Measurements from ENCODE around the gene ZNF764. TPM values are rescaled to one million over a fixed set of nuclear protein-coding genes. Genes with fewer than 3 reads are reported as not detected.

The ZNF764 gene
- total RNA-seq, 2 donors from 2014 or later = 9.0 to 11.1 TPM

DNA sequence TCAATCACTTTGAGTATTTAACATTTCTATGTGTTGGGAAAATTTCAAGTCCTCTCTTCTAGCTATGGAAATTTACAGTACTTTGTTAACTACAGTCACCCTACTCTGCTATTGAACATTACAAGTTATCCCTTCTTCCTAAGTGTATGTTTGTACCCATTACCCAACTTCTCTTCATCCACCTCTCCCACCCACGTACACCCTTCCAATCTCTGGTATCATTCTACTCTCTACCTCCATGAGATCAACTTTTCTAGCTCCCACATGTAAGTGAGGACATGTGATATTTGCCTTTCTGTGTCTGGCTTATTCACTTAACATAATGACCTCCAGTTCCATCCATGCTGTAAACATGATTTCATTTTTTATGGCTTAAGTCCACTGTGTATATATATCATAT, 16.5 kb upstream of the ZNF764 start:
- peaks cover 5% of the 10 kb centered on the region for H3K4me1 ChIP-seq
- H3K4me3 ChIP-seq = no peak overlapping the region
- H3K27me3 ChIP-seq = no peaks in the 10 kb centered on the region
- DNase-seq = no peak
- no peaks in the 10 kb centered on the region for H3K36me3 ChIP-seq
- intact Hi-C loops (cut with DNase I) = no loop called here
- no peaks in the 10 kb centered on the region for H3K9me3 ChIP-seq
- no peak overlapping the region for H3K27ac ChIP-seq
- TF ChIP-seq, protein P1, sequence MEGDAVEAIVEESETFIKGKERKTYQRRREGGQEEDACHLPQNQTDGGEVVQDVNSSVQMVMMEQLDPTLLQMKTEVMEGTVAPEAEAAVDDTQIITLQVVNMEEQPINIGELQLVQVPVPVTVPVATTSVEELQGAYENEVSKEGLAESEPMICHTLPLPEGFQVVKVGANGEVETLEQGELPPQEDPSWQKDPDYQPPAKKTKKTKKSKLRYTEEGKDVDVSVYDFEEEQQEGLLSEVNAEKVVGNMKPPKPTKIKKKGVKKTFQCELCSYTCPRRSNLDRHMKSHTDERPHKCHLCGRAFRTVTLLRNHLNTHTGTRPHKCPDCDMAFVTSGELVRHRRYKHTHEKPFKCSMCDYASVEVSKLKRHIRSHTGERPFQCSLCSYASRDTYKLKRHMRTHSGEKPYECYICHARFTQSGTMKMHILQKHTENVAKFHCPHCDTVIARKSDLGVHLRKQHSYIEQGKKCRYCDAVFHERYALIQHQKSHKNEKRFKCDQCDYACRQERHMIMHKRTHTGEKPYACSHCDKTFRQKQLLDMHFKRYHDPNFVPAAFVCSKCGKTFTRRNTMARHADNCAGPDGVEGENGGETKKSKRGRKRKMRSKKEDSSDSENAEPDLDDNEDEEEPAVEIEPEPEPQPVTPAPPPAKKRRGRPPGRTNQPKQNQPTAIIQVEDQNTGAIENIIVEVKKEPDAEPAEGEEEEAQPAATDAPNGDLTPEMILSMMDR (IDR thresholded peaks at IDR 0.05) = no peak
- H3K9ac ChIP-seq (ENCODE audit: low read depth in 2 of 2, low read length in 2 of 2) = no peak overlapping the region

DNA sequence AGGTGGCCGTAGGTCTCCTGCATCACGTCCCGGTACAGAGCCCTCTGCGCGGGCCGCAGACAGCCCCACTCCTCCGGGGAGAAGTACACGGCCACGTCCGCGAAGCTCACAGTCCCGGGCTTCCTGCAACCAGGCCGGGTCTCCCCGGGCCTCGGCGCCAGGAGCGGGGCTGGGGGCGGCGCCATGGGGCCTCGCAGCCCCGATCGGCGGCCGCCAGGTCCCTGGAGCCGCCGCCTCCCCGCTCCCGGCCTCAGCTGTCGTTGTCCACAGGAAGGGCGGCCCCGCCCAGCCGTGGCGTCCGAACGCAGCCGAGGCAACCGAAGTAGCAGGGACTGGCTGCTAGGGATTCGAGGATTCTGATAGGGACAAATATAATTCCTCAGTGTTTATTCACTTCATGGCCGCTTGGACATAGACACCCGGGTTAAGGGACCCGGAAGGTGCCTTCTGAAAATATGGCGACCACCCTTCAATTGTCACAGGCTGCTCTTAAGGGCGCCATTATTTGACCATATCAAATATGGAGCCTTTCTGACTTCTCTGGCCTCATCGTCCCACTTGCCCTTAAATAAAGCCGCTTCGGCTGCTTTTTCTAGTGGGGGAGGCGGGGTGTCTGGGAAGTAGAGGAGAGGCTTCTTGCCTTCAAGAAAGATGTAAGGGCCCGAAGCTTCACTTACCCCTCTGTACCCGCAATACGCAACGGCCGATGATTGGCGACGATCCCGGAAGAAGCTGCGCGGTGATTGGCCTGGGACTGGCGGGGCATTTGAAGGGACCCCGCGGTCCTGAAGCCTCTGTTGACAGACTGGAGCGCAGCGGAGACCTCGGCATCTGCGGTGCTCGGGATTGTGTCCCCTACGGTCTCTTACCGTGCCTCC, 13.5 kb upstream of the ZNF764 start, which contains the start of gene ZNF688:
ZNF688 (minus strand) TSS at position 270 of the 878 bp plus-strand sequence; CDS start at position 185, 85 bp downstream.
- H3K27me3 ChIP-seq = no peaks in the 10 kb centered on the region
- peak within 1 kb of the TSS; percentile 99 for H3K27ac ChIP-seq
- peak within 1 kb of the TSS; percentile 71 for H3K4me3 ChIP-seq
- H3K36me3 ChIP-seq = no peaks in the 10 kb centered on the region
- peak; percentile 96 for DNase-seq
- TF ChIP-seq, protein P1 (IDR thresholded peaks at IDR 0.05) = no peak
- intact Hi-C loops (cut with DNase I) = no loop called here
- peak within 1 kb of the TSS; percentile 88 to 99 for H3K9ac ChIP-seq (ENCODE audit: low read depth in 2 of 2, low read length in 2 of 2)
- H3K4me1 ChIP-seq = peaks cover 5% of the 10 kb centered on the region
- no peaks in the 10 kb centered on the region for H3K9me3 ChIP-seq

DNA sequence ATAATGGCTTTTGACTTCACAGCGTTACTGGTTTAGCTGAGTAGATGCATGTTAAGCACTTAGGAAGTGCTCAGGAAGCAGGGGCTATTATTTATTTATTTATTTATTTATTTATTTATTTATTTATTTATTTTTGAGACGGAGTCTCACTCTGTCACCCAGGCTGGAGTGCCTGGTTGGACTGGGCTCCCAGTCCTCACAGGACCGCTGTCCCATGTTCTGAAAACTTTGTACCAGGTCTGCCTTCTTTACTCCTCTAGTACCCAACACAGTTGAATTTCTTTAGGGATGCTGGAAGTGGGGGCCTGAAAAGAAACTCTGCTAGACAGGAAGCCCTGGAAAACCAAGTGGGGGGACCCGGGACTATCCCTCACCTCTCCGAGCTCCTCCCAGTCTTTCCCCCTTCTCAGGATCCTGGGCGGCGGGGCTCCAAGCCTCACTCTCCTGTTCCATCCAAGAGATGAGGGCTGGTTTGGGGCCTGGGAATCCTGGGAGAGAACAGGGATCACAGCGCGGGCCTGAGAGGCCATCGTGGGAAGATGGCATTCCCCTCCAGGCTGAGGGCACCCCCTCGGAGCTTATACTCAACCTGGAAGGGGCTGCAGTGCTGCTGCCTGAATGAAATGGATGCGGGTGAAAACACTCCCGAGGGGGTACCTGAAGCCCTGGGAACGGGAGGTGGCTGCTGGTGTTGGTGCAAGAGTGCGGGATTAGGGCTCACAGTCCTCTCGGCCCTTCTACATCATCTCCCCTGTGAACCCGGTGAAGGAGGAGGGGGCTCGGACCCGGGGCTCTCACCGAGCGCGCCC, 12.7 kb upstream of the ZNF764 start:
- Histone ChIP-seq H3K27me3 (no peaks in the 10 kb centered on the region), H3K4me3 (peak overlapping the region; percentile 71), H3K27ac (peak overlapping the region; percentile 99), H3K9ac (ENCODE audit: low read depth in 2 of 2, low read length in 2 of 2) (peak overlapping the region; percentile 88 to 99), H3K4me1 (peaks cover 5% of the 10 kb centered on the region), H3K36me3 (no peaks in the 10 kb centered on the region), H3K9me3 (no peaks in the 10 kb centered on the region)
- intact Hi-C loops (cut with DNase I) = no loop called here
- TF ChIP-seq, protein P1 (IDR thresholded peaks at IDR 0.05) = no peak
- DNase-seq = no peak

DNA sequence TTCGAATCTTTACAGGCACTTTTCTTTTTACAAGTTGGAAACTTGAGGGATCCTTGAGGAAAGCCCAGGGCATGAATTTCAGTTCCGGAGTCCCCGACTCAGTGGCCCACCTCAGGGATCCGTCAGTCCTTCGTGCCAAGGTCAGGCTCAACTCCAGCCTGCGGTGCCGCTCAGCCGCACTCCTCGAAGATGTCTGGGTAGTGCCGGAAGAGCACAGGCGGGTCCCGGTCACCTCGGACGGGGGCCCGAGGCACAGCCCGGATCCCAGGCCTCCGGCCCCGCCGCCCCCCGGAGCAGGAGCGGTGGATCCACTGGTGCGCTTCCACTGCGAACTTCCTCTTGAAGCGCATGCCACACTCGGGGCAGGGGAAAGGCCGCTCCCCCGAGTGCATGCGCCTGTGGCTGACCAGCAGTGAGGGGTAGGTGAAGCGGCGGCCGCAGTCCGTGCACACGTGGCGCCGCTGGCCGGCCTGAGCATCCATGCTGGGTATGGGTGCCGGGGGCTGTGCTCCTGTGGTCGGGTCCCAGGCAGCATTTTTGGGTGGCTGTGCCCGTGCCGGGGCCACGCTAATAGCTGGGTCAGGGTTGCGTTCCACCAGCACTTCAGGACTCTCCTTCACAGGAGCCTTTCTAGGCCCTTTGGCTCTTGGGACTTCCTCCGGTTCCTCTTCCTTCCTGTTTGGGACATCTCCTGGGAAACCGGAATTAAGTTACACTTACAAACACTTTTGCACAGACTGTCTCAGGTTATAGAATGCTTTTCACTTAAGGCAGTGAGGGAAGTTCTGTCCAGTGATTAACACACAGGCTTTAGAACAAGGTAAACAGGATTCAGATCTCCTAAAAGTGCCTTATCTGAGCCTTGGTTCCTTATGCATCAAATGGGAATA, 11.8 kb upstream of the ZNF764 start:
- Histone ChIP-seq H3K4me3 (no peak overlapping the region), H3K27me3 (no peaks in the 10 kb centered on the region), H3K9ac (ENCODE audit: low read depth in 2 of 2, low read length in 2 of 2) (no peak overlapping the region), H3K9me3 (no peaks in the 10 kb centered on the region), H3K4me1 (peaks cover 5% of the 10 kb centered on the region), H3K27ac (peak overlapping the region; percentile 99), H3K36me3 (no peaks in the 10 kb centered on the region)
- no peak for DNase-seq
- intact Hi-C loops (cut with DNase I) = no loop called here
- TF ChIP-seq, protein P1 (IDR thresholded peaks at IDR 0.05) = no peak

DNA sequence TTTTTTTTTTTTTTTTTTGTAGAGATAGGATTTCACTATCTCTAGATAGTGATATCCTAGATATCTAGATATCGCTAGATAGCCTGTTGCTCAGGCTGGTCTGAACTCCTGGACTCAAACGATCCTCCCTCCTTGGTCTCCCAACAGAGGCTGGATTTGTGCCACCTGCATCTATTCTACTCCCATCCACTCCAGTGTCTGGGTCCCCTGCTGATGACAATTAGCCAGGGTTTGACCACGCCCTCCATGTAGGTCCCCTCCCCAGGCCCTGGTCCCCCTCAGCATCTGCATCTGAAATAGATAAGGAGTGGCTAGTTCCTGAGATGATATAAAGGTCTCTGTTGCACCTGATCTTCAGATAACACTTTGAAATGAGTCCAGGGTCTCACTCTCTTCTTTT, 11.1 kb upstream of the ZNF764 start:
- intact Hi-C loops (cut with DNase I) = no loop called here
- peaks cover 5% of the 10 kb centered on the region for H3K4me1 ChIP-seq
- no peaks in the 10 kb centered on the region for H3K9me3 ChIP-seq
- no peak overlapping the region for H3K27ac ChIP-seq
- H3K4me3 ChIP-seq = no peak overlapping the region
- no peaks in the 10 kb centered on the region for H3K27me3 ChIP-seq
- H3K36me3 ChIP-seq = no peaks in the 10 kb centered on the region
- H3K9ac ChIP-seq (ENCODE audit: low read depth in 2 of 2, low read length in 2 of 2) = no peak overlapping the region
- TF ChIP-seq, protein P1 (IDR thresholded peaks at IDR 0.05) = no peak
- DNase-seq = no peak
